Upper lobe of left lung (tissue), 4 donors: Measurements from ENCODE around the gene ZNF280D.

Experiments
- CTCF ChIP-seq, 6 experiments: fragments of 450-650 bp in 4 of 6; fragments of 200-600 bp in 2 of 6; sonication (generic) in 2 of 6; IDR thresholded peaks; one replicate each; pipeline ENCODE4 v1.5.1; 2016 to 2019; ENCODE audit warnings: antibody characterized with exemption in 6 of 6
- POLR2AphosphoS5 ChIP-seq, 2 donors: sonication (generic); formaldehyde crosslinking; IDR thresholded peaks; one replicate each; pipeline ENCODE4 v1.5.1; 2017; ENCODE audit warnings: antibody characterized with exemption in 2 of 2

DNA sequence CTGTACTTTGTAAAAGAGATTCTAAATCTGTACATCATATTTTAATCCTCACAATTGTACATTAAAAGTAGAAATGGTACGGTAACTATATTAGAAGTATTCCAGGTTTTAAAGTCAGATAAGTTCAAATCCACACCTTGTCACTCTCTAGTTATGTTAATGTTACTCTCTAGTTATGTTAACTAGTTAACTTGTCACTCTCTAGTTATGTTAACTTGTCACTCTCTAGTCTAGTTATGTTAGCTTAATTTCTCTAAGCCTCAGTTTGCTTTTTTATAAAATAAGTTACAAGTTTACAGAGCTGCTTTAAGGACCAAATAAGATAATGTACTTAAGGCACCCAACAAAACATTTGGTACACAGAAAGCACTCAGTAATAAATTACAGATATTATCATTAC lies 42.6 kb downstream of the ZNF280D start:
- TF ChIP-seq CTCF (IDR thresholded peaks at IDR 0.05) (no peak), POLR2AphosphoS5 (IDR thresholded peaks at IDR 0.05) (no peak)
